Measurements from ENCODE around the gene MGAT5B.

- TF ChIP-seq POLR2A (IDR thresholded peaks at IDR 0.05; ENCODE audit: low read depth, low read length), result no peak
- TF ChIP-seq POLR2AphosphoS5 (IDR thresholded peaks at IDR 0.05; ENCODE audit: low read depth, low read length), result no peak
These were observed 84.9 kb downstream of the MGAT5B start for GRCh38 chr17:76953066-76953465.

Data from GM12892 (cell line).